Esophagus muscularis mucosa (tissue), 4 donors: ENCODE measurements around the gene ARHGEF6.

Experiments used
- CTCF ChIP-seq, 3 experiments: fragments of 200-600 bp in 2 of 3; fragments of 450-650 bp in 1 of 3; sonication (generic) in 2 of 3; IDR thresholded peaks; one replicate each; pipeline ENCODE4 v1.5.1; 2017 to 2019; ENCODE audit warnings: antibody characterized with exemption in 3 of 3, mild to moderate bottlenecking in 2 of 3, moderate library complexity in 1 of 3
- EP300 ChIP-seq: sonication (generic); formaldehyde crosslinking; IDR thresholded peaks from one replicate; pipeline ENCODE4 v1.6.1; 2017; ENCODE audit warnings: antibody characterized with exemption
- POLR2A ChIP-seq: fragments of 450-650 bp; IDR thresholded peaks from one replicate; pipeline ENCODE4 v1.6.1; 2017; ENCODE audit warnings: antibody characterized with exemption, moderate library complexity, mild to moderate bottlenecking, low read depth
- POLR2AphosphoS5 ChIP-seq, 2 donors: sonication (generic); formaldehyde crosslinking; IDR thresholded peaks; one replicate each; pipeline ENCODE4 v1.6.1; 2017; ENCODE audit warnings: antibody characterized with exemption in 2 of 2

DNA sequence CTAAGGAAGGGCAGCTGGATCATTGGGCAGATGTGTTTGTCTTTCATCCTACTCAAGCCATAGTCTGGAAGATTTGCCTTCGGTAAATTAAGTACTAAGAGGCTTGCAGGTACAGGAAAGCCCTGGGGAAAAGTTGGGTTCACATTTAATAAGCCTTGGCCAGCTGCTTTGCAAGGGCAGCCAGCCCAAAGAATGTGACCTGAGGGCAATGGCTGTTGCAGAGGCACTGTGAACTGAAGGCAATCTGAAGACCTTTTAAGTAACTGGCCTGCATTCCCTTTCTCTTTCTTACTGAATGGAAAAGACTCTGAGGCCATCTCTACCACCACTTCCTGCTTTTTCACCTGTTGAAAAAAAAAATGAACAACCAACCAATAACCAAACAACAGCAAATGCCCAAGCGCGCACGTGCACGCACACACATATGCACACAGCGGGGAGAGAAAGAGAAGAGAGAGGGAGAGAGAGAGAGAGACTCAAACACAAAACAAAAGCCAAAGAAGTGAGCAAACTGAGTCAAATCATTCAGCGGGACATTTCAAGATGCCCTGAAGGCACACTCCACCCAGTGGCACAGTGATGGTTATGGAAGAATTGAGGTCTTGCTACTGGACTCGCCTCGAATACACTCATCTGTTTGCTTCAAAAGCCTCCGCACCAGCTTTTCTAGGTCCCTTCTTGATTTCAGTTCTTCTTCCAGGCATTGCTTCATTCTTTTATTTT lies 113.1 kb downstream of the ARHGEF6 start:
- TF ChIP-seq CTCF (IDR thresholded peaks at IDR 0.05) (no peak), POLR2A (no peak), EP300 (no peak), POLR2AphosphoS5 (IDR thresholded peaks at IDR 0.05) (no peak)
